GM21737 (cell line): ENCODE measurements around the gene LHPP.

ENCODE experiments used
- ATAC-seq: cut with Tn5 transposase; IDR thresholded peaks from one replicate; pipeline ENCODE4 v1.9.1; 2021; ENCODE audit warnings: mild to moderate bottlenecking, moderate library complexity; ENCODE audit not compliant: unreplicated experiment

Gene LHPP

DNA sequence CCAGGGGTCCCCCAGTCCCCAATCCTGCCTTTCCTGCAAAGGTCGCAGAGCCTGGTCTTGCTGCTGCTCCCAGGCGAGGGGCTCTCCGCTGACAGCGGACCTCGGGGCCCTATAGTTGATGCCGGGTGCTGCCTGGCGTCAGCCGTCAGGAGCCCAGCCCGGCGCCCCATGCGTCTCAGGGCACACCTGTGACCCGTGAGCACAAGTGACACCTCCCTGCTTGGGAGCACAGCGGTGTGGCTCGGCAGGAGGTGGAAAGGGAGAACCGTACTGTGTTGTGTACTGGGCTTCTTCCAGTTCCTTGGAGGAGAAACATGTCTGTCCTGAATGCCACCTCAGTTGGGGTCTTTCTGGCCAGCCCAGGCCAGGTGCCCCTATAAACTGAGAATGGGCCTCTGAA, 56.7 kb downstream of the LHPP start:
- ATAC-seq: no peak

DNA sequence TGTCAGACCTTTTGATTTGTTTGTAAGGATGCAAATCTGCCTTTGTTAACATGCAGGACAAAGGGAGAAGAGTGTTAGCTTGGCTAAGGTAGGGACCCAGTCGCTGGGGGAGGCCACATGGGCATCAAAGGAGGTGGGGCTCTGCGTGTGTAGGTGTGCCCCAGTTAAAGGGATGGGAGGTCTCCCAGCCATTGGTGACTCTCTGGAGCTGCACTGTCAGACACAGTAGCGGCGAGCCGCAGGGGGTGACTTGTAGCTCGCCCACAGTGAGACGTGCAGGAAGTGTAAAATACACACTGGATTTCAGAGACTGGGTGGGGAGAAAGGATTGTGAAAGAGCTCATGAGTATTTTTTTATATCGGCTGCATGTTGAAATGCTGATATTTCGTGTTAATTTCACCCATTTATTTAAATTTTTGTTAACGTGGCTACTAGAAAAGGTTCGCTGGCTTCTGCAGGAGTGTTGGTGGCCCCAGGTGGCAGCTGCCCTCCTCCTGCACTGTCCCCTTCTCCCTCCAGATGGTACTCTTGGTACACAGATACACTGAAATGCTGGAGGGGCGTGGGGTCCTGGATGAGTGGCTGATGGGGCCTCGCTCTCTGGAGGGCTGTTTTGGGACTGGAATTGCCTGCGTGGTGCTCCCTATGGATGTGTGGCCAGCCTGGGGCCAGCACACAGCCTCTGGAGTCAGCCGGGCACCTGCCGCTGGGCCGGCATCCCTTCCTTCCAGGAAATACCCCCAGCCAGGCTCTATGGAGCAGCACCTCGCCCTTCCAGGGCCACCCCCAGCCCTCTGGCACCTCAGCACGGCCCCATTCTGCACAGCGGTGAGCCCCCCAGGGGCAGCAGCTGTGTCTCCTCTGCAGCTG, 59.2 kb downstream of the LHPP start:
- ATAC-seq: no peak

DNA sequence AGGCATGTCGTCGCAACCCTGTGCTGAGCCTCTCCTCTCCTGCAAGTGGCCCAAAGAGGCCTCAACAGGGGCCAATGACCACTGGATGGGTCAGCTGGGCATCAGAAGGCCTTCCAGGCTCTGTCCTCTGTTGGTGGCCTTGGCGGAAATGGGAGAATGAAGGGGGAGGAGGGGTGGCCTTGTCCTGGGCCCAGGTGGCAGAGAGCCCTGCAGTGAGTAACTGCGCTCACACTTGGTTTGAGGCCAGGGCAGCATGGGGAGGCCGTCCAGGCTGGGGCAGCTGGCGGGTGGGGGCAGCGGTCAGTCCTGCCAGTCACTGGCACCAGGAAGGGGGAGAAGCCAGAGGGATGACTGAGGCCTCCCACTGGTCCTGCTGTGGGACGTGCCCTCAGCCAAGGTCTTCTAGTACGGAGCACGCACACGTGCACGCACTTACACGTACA, 59.8 kb downstream of the LHPP start:
- ATAC-seq: no peak

DNA sequence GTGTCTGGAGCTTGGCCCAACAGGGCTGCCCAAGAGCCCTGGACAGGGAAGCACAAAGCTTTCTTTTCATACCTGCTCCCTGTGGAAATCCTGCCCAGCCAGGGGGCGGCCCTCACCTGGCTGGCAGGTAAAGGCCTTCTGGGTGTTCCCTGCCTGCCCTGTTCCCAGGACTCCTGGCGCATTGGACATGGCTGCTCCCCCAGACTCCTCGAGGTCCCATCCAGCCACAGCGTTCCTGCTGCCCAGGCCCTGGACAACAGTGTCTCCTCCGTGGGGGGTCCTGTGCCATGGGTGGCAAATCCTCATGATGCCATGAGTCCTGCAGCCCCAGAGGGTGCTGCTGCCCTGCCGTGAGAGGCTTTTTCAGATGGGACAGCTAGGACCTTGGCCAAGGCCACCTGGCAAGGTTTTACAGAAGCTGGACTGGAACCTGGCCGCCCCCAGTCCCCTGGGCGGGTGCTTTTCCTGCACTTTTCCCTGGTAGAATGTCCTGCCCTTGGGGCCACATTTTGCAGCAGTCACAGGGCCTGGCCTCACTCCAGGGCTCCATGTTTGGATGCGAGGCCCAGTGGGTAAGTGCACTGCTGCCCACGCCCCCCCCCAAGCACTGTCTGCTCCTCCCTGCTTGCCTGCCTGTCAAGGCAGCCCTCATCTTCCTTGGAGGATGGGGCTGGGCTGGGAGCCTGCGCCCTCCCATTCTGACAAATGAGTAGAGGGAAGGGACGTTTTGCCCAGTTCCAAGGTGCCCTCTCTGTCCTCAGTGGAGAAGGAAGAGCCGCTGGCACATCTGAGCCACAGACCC, 60.7 kb downstream of the LHPP start:
- no peak for ATAC-seq

DNA sequence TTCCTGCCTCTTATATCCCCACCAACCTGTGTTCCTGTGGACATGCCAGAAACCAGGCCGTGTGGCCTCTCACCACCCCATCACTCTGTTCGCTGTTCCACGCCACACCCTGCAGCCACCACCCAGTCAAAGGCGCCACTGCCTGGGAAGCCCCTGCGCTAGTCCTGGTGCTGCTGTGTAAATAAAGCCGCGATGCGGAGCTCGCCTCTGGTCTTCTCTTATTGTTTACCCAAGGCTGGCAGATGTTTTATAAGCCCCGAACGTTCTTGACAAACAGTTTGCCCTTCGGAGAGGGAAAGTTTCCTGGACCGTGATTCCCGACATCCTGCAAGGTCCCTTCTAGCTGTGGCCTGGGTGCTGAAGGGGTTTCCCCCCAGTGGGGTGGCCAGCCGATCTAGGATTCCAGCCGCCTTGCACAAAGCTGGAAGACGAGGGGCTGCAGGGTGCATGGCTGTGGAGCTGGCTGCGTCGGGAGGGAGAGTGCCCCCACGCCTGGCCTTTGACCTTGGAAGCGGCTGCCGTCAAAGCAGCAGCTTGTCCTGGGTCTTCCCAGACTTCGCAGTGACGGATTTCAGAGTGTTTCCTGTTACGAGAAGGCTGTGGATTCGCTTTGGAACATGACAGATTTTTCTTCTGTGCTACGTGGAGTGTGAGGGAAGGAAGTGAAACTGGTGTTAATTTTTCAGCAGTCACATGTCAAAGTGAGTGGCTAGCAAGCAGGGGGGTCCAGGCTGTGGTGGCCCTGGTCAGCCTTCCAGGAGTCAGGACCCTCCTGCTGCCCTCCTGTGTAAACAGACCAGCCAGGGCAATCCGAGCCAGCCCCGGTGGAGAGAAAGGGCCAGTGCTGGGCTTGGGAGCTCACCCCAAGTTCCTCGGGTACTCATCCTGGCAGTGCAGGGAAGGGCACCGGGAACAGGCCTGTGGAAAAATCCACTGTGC, 61.6 kb downstream of the LHPP start:
- ATAC-seq: no peak

DNA sequence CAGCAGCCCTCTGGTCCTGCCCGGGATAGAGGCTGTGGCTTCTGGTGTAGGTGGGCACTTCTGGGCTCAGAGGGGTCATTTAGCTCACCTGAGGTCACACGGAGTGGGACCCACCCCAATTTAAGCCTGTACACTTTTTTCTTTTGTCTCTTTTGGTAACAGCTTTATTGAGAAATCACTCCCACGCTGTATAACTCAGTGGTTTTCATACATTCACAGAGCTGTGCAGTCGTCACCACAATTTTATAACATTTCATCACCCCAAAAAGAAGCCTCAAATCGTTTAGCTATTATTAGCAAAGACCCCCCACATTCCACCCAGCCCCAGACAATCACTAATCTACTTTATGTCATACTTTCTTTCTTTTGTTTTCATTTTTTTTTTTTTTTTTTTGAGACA, 62.3 kb downstream of the LHPP start:
- ATAC-seq: no peak

DNA sequence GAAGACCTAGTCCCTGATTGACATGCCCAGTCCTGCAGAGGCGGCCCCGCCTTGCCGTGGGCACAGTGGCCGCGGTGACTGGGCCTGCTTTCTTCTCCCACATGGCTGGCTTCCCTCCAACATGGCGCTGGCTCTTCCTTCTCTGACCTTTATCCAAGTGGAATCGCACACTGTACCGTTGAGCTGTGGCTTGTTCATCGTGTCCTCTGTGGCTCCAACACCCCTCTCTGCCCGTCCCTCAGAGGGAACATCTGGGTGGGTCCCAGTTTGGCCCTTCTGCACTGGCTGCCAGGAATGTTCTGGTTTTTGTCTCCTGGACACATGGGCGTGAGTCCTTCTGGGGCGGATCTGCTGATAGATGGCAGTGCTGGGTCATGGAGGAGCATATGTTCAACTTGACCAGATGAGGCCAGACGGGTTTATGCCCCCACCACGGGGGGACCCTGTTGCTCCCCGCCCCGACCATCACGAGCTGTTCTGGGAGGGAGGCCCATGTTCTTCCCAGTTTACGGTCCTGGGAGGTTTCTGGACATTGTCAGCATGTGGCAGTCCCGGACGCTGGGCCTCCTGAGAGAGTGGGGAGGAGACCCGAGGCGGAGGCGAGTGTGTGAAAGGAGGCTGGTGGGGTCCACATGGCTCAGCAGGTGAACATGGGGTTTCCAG, 63.5 kb downstream of the LHPP start:
- ATAC-seq: no peak

DNA sequence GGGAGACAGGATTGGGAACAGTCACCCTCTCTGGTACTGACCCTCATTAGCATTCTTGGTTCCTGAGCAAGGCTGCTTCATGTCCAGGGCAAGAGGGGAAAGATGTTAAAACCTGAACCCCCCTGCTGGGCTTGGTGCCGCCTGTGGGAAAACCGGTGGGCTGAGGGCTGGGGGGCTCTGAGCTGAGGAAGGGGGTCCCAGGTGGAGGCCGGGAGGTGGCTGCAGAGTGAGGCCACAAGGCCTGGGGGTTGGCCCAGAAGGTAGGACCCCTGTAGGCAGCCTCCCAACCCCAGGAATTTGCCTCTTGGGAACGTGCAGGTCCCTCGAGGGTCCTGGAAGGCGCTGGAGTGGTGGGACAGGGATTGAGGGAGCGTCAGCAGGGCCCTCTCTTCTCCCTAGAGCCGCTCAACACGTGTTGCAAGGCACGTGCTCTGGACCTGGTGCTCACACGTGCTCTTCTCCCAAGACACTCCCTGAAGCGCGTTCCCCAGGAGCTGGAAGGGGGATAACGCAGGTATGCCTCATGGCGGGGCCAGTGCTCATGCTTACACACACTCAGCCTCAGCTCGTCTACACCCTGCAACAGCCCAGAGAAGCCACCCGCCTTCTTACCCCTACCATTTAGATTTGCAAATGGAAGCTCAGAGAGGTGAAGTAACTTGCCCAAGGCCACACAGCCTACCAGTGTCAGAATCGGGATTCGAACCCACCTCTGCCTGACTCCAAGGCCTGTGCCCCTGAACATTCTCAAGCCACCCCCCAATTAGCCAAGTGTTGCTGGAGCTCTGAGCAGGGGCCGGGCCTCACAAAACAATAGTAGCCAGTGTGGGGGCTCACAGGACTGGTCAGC, 64.4 kb downstream of the LHPP start:
- ATAC-seq: no peak

DNA sequence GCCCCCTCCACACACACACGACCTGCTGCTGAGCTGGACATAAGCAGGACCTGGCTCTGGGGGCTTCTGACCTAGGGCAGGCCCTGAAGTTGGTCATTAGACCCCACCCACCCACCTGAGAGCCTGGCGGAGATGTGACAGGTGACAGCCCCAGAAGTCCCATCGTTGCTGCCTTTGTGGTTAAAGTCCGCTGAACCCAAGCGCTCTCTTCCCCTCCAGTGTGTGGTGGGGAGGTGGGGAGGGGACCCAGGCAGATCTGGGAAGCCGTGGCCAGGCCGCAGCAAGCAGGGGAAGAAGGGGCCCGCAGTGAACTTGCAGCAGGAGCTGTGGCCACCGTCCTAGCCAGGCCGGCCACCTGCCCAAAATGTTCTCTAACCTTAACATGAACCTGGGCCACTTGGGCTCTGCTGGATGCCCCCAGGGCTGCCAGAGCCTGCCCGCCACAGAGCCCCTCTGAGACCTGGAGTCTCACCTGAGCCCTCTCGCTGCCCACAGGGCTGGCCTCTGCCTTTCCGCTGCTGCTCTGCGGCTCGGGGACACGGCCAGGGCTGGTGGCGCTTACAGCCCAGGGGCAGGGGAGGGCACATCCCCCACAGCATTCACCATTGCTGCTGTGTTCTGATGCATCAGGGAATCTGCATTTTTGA, 65.1 kb downstream of the LHPP start:
- ATAC-seq: no peak

DNA sequence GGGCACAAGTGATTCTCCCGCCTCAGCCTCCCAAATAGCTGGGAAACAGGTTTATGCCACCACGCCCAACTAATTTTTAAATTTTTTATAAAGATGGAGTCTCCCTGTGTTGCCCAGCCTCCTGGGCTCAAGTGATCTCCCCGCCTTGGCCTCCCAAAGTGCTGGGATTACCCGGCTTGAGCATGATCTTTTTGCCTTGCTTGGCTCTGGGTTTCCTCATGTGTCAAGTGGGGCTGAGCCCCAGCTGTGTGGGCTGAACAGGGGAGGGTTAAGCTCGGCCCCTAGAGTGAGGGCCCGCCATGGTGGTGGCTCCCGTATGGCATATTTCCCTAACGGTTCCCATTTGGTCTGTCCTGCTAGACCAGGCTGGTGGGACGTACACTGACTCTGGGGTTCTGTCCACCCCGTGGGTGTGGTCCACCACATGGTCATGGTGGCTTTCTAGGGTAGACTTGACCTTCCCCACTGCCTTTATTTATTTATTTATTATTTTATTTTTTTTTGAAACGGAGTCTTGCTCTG, 66.3 kb downstream of the LHPP start:
- no peak for ATAC-seq

DNA sequence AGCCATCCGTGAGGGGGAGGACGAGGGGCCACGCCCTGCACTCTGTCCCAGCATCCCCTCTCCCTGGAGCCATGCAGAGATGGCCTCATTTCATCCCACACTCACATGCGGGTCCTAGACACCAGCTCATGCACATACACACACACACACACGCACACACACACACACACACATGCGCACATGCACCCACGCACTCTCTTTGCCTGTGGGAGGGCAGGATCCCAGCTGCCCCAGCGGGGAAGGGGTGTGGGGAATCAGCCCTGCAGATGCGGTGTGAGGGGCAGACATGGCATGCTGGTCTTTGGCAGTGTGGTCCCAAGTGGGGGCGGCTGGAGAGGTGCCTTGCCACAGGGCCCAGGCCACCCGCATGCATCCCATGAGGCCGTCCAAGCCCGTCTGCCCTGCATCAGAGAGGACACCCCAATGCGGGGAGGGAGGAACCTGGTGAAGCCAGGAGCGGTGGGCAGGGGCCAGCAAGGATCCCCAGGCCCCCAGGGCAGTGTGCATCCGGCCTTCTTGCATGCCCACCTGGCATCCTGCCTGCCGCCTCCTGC, 68.1 kb downstream of the LHPP start:
- ATAC-seq: no peak

DNA sequence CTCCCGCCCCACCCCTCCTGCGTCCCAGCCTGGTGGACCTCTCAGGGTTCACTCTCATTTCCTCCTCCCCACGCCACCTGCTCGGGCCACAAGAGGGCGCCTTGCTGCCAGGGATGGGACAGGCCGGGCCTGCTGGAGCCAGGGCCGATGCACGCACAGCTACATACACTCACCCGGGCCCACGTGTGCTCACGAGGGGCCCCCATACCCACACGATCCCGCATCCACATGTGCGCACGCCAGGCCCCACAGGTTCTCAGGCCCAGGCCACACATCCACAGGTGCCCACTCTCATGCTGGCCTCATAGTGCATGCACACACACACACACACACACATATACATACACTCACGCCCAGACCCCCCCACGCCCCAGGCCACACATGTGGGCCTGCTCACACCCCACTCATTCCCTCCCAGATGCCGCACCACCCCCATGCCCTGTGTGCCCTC, 68.6 kb downstream of the LHPP start:
- peak; percentile 87 for ATAC-seq

DNA sequence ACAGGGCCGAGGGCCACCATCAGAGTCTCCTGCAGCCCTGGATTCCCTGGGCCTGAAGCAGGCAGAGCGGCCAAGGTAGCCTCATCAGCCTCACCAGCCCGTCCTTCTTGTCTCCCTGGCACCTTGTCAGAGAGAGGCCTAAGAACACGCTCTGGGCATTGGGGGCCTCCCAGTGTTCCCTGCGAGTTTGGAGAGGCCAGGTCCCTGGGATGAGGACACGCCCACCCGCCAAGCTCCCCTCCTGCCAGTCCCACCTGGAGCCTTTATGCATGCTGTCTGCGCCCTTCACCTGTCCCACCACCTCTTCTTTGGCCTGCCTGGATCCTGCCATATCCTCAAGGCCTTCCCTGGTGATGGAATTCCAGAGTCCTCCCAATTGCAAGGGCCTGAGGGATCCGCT, 69.2 kb downstream of the LHPP start:
- no peak for ATAC-seq

DNA sequence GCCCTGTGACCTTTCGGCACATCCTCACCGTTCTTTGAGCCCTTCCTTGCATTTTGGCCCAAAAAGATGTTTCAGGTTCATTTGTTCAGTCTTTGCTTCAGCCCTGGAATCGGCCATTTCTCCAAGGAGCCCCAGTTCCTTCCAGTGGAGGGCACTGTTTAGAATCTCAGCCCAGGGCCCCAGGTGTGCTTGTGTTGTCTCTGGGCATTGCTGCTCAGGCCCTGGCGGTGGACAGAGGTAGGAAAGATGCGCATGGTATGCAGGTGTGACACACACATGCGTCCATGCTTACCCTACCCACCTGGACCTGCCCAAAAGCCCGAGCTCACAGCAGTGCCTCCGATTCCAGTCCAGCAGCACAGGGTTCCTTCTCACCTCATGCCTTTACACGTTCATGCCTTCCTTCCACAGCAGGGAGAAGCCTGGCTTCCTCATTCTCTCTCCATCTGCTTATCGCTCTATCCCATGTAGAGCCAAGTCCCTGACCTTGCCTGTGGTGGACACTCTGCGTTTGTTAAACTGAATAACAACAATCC, 70.6 kb downstream of the LHPP start:
- ATAC-seq: no peak

DNA sequence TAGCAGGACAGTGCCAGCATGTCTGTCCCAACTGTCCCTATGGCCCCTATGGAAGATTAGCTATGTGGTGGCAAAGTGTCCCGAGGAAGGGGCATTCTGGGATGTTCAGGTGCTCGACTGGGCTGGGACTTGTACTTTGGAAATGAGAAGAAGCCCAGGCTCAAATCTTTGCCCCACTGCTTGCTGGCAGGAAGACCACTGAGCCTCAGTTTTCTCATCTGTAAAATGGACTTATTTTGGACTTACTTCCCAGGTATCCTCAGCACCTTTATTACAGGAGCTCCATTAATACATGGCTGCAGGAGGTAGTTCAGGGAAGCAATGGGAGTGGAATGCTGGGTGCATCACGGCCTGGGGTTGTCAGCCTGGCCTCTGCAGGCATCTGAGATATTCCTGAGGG, 71.2 kb downstream of the LHPP start:
- ATAC-seq: no peak

DNA sequence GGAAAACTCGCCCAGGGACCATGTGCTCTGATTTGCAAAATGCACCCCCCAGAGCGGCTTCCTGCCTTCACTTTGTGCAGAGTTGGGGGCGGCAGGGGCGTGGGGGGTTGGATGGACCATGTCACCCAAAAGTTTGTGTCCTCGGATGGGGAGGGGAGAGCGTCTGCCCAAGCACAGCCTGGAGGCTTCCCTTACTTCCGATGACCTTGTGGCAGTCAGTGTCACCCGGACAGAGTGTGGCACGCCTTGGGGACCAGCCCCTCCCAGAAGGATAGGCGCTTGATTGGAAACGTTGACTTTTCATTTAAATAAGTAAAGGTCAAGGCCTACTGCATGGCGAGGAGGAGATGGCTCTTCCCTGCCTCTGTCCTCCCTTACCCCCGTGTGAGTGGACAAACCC, 71.6 kb downstream of the LHPP start:
- ATAC-seq: no peak

DNA sequence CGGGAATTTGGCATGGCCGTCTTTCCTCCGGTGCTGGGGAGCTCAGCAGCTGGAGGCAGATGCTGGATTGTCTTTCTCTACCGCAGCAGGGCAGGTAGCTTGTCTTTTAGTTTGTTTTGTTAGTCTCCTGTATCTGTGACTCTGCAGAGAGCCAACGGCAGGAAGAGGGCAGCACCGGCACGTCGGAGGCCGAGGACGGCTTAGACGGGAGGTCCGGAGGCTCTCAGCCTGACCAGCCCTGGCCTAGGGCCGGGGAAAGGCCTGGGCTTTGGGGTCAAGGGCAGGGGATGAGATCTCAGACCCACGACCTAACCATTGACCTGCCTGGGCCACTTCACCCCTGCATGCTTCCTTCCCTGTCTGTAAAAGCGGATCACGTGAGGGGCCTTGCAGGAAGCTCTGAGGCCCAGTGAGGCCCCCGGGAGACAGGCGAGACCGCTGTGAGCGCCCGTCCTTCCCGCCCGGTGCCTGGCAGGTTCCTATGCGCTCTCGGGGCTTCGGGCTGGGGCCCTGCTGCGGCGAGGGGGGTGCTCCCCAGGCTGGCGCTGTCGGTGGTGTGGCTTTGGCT, 72.7 kb downstream of the LHPP start:
- no peak for ATAC-seq
